ENCODE results near the gene PTEN.

GRCh38 chr10:87842220-87842641 is 21.2 kb upstream of the PTEN start:
- TF ChIP-seq POLR2AphosphoS5 (IDR thresholded peaks at IDR 0.05) = no peak
- no peak for TF ChIP-seq CTCF (IDR thresholded peaks at IDR 0.05)

Measured in breast epithelium (tissue), 3 donors.